Hepatic stellate cell (primary cell): ENCODE data around the gene CNTF.

Experiments used
- DNase-seq: peaks from one replicate; pipeline ENCODE4 v3.0.0; 2011; ENCODE audit warnings: low spot score

CNTF gene

GRCh38 chr11:58641803-58642581 is 19.5 kb downstream of the CNTF start:
- DNase-seq, result no peak

GRCh38 chr11:58645854-58646253 is 23.4 kb downstream of the CNTF start:
- DNase-seq, result no peak

DNA sequence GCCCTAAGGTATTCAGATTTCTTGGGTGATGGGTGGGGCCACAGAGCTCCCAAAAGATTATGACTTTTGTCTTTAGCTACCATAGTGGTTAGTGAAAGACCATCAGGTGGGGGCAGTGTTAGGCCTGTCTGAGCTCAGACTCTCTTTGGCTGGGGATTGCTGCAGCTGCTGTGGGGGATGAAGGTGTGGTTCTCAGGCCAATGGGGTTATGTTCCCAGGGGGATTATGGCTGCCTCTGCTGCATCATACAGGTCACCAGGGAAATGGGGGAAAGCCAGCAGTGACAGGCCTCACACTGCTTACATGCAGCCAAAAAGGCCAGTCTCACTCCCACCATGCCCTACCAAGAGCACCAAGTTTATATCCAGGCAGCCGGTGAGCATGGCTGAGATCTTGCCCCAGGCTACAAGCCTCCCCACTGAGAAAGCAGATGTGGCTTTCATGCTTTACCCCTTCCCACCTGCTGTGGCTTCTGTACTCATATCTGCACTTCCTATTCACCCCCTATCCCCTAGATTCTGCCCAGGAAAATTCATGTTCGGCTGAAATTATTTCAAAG is 24.8 kb downstream of the CNTF start:
- DNase-seq, result no peak

GRCh38 chr11:58647866-58648265 is 25.4 kb downstream of the CNTF start:
- DNase-seq, result no peak

DNA sequence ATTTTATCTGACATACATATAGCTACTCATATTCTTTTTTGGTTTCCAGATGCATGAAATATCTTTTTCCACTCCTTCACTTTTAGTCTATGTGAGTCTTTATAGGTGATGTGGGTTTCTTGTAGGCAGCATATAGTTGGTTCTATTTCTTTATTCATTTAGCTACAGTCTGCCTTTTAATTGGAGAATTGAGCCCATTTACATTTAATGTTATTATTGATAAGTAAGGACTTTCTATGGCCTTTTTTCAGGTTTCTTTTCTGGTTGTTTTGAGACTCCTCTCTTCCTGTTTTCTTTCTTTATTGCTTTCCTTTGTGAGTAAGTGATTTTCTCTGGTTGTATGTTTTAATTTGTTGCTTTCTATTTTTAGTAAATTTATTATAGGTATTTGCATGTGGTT is 27.2 kb downstream of the CNTF start:
- no peak for DNase-seq

DNA sequence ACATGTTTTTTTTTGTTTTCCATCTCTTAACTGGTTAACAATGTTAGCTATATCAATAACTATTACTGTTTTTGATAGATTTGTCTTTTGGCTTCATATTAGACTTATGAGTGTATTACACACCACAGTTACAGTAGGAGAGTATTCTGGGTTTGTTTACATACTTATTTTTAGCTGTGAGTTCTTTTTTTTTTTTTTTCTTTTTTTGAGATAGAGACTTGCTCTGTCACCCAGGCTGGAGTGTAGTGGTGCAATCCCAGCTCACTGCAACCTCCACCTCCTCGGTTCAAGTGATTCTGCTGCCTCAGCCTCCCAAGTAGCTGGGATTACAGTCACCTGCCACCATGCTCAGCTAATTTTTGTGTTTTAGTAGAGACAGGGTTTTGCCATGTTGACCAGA is 28.0 kb downstream of the CNTF start:
- DNase-seq, result no peak

DNA sequence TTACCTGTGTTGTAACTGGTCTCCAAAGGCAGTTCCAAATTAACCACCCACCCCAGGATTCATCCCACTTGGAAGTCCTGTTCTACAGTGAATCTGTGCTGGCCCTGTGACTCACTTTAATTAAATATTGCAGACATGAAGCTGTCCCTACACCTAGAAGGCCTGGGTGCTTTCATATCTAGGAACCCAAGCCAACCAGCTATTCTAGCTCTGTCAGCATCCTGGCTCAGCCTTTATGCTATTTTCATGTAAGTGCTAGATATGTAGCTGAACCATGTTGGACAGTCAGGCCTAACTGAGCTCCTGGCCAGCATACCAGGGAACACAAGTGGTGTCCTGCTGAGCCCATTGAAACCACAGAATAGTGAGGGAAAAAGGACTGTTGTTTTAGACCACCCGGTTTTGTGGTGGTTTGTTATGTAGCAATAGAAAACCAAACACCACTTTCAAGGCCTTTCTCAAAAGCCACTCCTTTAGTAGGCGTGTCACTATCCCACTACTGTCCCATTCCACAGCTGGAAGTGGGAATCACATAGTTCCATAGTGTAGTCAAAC is 30.3 kb downstream of the CNTF start:
- DNase-seq, result no peak

DNA sequence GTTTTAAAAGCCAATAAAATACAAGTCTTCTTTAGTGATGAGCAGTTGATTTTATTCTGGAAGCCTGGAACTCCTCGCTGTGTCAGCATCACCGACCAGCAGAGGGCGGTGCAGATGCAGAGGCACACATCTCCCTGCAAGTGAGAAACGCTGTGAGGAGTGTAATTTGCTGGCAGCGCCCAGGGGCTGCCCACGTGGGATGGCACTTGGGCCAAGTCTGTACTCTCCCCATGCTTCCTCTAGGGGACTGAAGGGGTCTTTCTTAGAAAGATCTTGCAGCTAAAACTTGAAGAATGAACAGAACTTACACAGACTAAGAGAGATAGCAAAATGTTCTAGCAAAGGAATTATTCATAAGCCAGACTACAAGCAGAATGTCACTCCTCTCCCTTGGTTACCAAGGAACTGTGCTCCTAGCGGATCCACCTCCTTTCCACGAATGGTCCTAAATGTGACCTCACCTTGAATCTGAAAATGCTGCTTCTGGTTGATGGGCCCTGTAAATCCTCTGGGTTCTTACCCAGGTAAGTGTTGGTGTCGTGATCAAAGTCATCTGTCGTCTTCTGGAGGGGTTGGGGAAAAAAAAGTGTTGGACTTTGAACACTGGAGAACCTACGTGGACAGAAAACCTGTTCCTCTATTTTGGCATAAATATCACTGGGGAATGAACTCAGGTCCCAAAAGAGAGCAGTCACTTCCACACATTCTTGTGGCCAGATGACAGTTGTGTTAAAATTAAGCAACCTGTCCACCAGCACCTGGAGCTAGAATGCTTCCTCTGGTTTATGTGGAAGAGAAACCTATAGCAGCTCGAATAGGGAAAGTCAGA is 31.8 kb downstream of the CNTF start:
- peak; percentile 50 for DNase-seq

DNA sequence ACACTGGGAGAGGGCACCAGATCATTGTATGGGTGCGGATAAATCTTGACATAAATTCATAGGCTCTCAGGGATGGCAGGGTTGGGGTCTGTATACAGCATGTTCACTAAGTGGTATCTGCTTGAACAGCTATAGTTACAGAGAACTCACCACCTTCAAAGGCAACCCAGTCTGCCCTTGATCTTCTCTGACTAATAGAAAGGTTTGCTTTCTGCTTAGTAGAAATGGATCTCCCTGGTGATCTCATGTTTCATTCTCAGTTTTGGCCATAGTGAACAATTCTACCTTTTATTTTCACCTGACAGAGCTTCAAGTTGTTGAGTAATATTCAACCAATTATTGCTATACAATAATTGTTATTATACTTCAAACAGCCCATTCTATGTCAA is 32.4 kb downstream of the CNTF start:
- no peak for DNase-seq

- DNase-seq, result no peak
Measured at GRCh38 chr11:58656348-58656747, 33.9 kb downstream of the CNTF start.

- DNase-seq, result no peak
Measured at GRCh38 chr11:58658623-58659022, 36.2 kb downstream of the CNTF start.

DNA sequence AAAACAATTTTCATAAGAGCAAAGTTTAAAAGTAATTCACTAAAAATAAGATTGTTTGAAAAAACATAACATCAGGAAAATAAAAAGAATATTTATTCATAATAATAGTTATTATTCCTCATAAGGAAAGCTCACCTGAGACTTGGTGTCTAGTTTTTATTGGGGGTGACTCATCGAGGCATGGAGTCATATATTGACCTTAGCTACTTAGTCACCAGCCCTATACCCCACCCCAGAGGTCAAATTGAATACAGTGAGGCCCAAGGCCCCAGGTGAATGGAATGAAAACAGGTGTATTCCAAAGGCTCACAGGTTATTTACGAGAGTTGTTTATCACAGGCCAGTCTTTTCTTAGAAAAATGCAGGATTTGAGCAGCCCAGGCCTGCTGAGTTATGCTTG is 36.9 kb downstream of the CNTF start:
- DNase-seq, result no peak

GRCh38 chr11:58659910-58660570 is 37.6 kb downstream of the CNTF start:
- no peak for DNase-seq

GRCh38 chr11:58671983-58672633 is 49.6 kb downstream of the CNTF start:
- DNase-seq, result no peak

DNA sequence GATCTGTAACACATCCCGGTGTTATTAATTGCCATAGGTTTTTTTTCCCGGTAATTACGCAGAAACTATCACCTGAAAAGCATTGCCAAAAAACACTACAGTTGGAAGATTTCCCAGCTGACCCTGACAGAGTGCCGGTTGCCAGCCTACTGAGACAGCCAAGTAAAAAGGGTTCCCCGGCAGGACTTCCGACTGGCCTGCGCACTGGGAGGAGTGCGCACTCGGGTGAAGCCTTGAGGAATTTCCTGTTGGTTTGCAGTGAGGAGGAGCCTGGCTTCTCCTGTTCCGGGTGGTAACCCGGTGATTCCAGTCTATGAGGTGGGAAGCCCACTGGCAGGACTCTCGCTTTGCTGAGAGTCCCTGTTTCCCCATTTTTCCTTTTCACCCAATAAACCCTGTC is 52.1 kb downstream of the CNTF start:
- no peak for DNase-seq
